Measurements from ENCODE around the gene ITCH.

ITCH gene

GRCh38 chr20:34515484-34516246 lies 152.6 kb downstream of the ITCH start (continued):
- TF ChIP-seq ZSCAN16 (tag by site-specific recombination; IDR thresholded peaks at IDR 0.05) (no peak), OSR2 (tag by site-specific recombination; IDR thresholded peaks at IDR 0.05) (0 out of 2 replicates have a peak, but pooled peaks have one; percentile 3), ZNF274 (IDR thresholded peaks at IDR 0.05; ENCODE audit: low read length) (no peak), ZNF274 (tag by site-specific recombination; IDR thresholded peaks at IDR 0.05; ENCODE audit: borderline replicate concordance) (no peak), ZNF335 (tag by site-specific recombination; conservative IDR thresholded peaks at IDR 0.05) (peak; percentile 55), SP3 (tag by site-specific recombination; IDR thresholded peaks at IDR 0.05) (peak; percentile 38; the same call in 1 of the 2 replicates), ZNF140 (tag by site-specific recombination; IDR thresholded peaks at IDR 0.05) (no peak), ZNF24 (tag by site-specific recombination; IDR thresholded peaks at IDR 0.05) (peak; percentile 62; the same call in 1 of the 2 replicates), ZNF2 (tag by site-specific recombination; IDR thresholded peaks at IDR 0.05) (0 out of 2 replicates have a peak, but pooled peaks have one; percentile 41), ZNF843 (tag by site-specific recombination; IDR thresholded peaks at IDR 0.05) (peak; percentile 45; the same call in 1 of the 2 replicates), ZFP37 (tag by site-specific recombination; IDR thresholded peaks at IDR 0.05) (0 out of 2 replicates have a peak, but pooled peaks have one; percentile 14), ZNF600 (tag by site-specific recombination; IDR thresholded peaks at IDR 0.05) (peak; percentile 97), ZBTB48 (tag by site-specific recombination; IDR thresholded peaks at IDR 0.05) (peak; percentile 18), PRDM10 (tag by site-specific recombination; IDR thresholded peaks at IDR 0.05) (peak; percentile 75), ZBTB7A (tag by site-specific recombination; IDR thresholded peaks at IDR 0.05; ENCODE audit: low read depth) (peak; percentile 90; the same call in 1 of the 2 replicates), ZSCAN23 (tag by site-specific recombination; IDR thresholded peaks at IDR 0.05) (no peak), ZNF169 (tag by site-specific recombination; IDR thresholded peaks at IDR 0.05) (no peak), ZNF350 (tag by site-specific recombination; IDR thresholded peaks at IDR 0.05) (no peak), KLF1 (tag by site-specific recombination; IDR thresholded peaks at IDR 0.05) (peak; percentile 40), ZFP69B (tag by site-specific recombination; IDR thresholded peaks at IDR 0.05) (no peak), ZNF18 (tag by site-specific recombination; IDR thresholded peaks at IDR 0.05) (peak; percentile 97), HIC1 (tag by site-specific recombination; IDR thresholded peaks at IDR 0.05) (no peak), ZNF19 (tag by site-specific recombination; IDR thresholded peaks at IDR 0.05; ENCODE audit: low read depth) (no peak), ZNF558 (tag by site-specific recombination; IDR thresholded peaks at IDR 0.05) (peak; percentile 11; the same call in 1 of the 2 replicates), ZNF132 (tag by site-specific recombination; IDR thresholded peaks at IDR 0.05; ENCODE audit: borderline replicate concordance) (no peak), HOXD13 (CRISPR knock-in tag; IDR thresholded peaks at IDR 0.05; ENCODE audit: borderline replicate concordance) (no peak), ZNF324 (tag by site-specific recombination; IDR thresholded peaks at IDR 0.05) (0 out of 2 replicates have a peak, but pooled peaks have one; percentile 13), CTCF (tag by site-specific recombination; IDR thresholded peaks at IDR 0.05) (0 out of 2 replicates have a peak, but pooled peaks have one; percentile 46), OVOL3 (tag by site-specific recombination; IDR thresholded peaks at IDR 0.05) (0 out of 2 replicates have a peak, but pooled peaks have one; percentile 7)
